Left lung (tissue), 10 donors: ENCODE data around the gene TMEM14C. TPM values are rescaled to one million over a fixed set of nuclear protein-coding genes. Genes with fewer than 3 reads are reported as not detected.
"Not testable (repeated sequence)": the region's sequence is repeated elsewhere in the genome, so short reads cannot be mapped to it uniquely, and the experiment has no call there.

Experiments used
- ATAC-seq: fragments of 200-7000 bp; cut with Tn5 transposase; one replicate; pipeline ENCODE4 v1.9.1; 2020; ENCODE audit warnings: moderate library complexity
- DNase-seq, 4 donors: peaks; one replicate each; pipeline ENCODE4 v3.0.0-alpha.2; 2013 to 2020
- H3K27ac ChIP-seq, 2 donors: fragments of 200-600 bp; sonication (generic) in 1 of 2; one replicate each; pipeline versions ENCODE4 v1.5.0 to v1.8.0; 2020 to 2021
- H3K27me3 ChIP-seq, 2 donors: fragments of 200-600 bp; sonication (generic) in 1 of 2; one replicate each; pipeline versions ENCODE4 v1.5.0 to v1.8.0; 2020 to 2021
- H3K36me3 ChIP-seq, 2 donors: fragments of 200-600 bp; sonication (generic) in 1 of 2; one replicate each; pipeline versions ENCODE4 v1.5.0 to v1.8.0; 2020 to 2021
- H3K4me1 ChIP-seq, 2 donors: fragments of 200-600 bp; one replicate each; pipeline ENCODE4 v1.8.0; 2021
- H3K4me3 ChIP-seq, 2 donors: fragments of 200-600 bp; sonication (generic) in 1 of 2; one replicate each; pipeline versions ENCODE4 v1.5.0 to v1.8.0; 2020 to 2021; ENCODE audit warnings: mild to moderate bottlenecking in 1 of 2
- H3K9me3 ChIP-seq, 2 donors: fragments of 200-600 bp; sonication (generic) in 1 of 2; one replicate each; pipeline versions ENCODE4 v1.5.0 to v1.8.0; 2020 to 2021
- CTCF ChIP-seq, 2 donors: fragments of 200-600 bp; sonication (generic) in 1 of 2; IDR thresholded peaks; one replicate each; pipeline versions ENCODE4 v1.5.0 to v1.8.0; 2021; ENCODE audit warnings: antibody characterized with exemption in 2 of 2
- intact Hi-C, 2 donors: fragments of 100-400 bp; cut with DNase I; formaldehyde crosslinking; loops; one replicate each; pipeline versions ENCODE4 v1.11.2 to v1.14.2; 2022
- polyA plus RNA-seq, 6 donors: library from polyadenylated mRNA; unstranded; fragments of 120-200 nt; gene quantifications; one replicate each; pipeline ENCODE4 v1.2.1, GENCODE V29; 2013; ENCODE audit not compliant: insufficient read length in 6 of 6
- total RNA-seq, 2 donors: library from RNA; stranded (reverse); fragmentation: NEBNext Ultra II Directional; extraction: Animal tissue kit (Norgen Biotek cat#: 25700); gene quantifications; one replicate each; pipeline ENCODE4 v1.2.1, GENCODE V29; 2021
- donor health status: DM: no; HTN: yes; CAD: no.
- donor health status: DM: no; HTN: no; CAD: no.

Gene TMEM14C
- total and polyA plus RNA-seq, 8 donors, result 81.8 to 154 (median 147) TPM

- no peak for ATAC-seq
- no peak overlapping the region for H3K27ac ChIP-seq
- peaks cover 8 to 30% of the 10 kb centered on the region in 2 donors for H3K4me1 ChIP-seq
- intact Hi-C loops, result no loop called here
- DNase-seq, result no peak
- TF ChIP-seq CTCF (IDR thresholded peaks at IDR 0.05), result no peak
- H3K4me3 ChIP-seq, result no peak overlapping the region
- peaks cover 0 to 35% of the 10 kb centered on the region in 2 donors for H3K36me3 ChIP-seq
- no peaks in the 10 kb centered on the region for H3K27me3 ChIP-seq
- H3K9me3 ChIP-seq, result no peaks in the 10 kb centered on the region
Measured at GRCh38 chr6:10749734-10750133, 26.9 kb downstream of the TMEM14C start.

GRCh38 chr6:10750568-10750967 is 27.7 kb downstream of the TMEM14C start:
- intact Hi-C loops, H3K4me3 ChIP-seq, H3K27me3 ChIP-seq, H3K9me3 ChIP-seq, ATAC-seq, DNase-seq, H3K27ac ChIP-seq: not testable (repeated sequence)
- Histone ChIP-seq H3K36me3 (peaks cover 0 to 43% of the 10 kb centered on the region in 2 donors), H3K4me1 (peaks cover 8 to 30% of the 10 kb centered on the region in 2 donors)

GRCh38 chr6:10751757-10752156 is 28.9 kb downstream of the TMEM14C start:
- H3K36me3 ChIP-seq, result peaks cover 0 to 49% of the 10 kb centered on the region in 2 donors

GRCh38 chr6:10756085-10756484 is 33.2 kb downstream of the TMEM14C start:
- ATAC-seq, result no peak
- intact Hi-C loops, result no loop called here
- H3K4me1 ChIP-seq, result peaks cover 0 to 6% of the 10 kb centered on the region in 2 donors

More at GRCh38 chr6:10751757-10752156, 28.9 kb downstream of the TMEM14C start:
- DNase-seq, ATAC-seq, H3K9me3 ChIP-seq, H3K4me3 ChIP-seq, H3K27me3 ChIP-seq, intact Hi-C loops, H3K27ac ChIP-seq: not testable (repeated sequence)
- H3K4me1 ChIP-seq, result peaks cover 8 to 26% of the 10 kb centered on the region in 2 donors

GRCh38 chr6:10759312-10759839 is 36.5 kb downstream of the TMEM14C start:
- peak; percentile 16 to 31 for TF ChIP-seq CTCF (IDR thresholded peaks at IDR 0.05)
- peak in 1 of 4 donors; percentile 8 for DNase-seq
- Histone ChIP-seq H3K9me3 (no peaks in the 10 kb centered on the region), H3K27me3 (no peaks in the 10 kb centered on the region), H3K4me3 (no peak overlapping the region), H3K27ac (peak overlapping the region in 1 of 2 donors; percentile 35), H3K4me1 (peaks cover 0 to 6% of the 10 kb centered on the region in 2 donors), H3K36me3 (peaks cover 0 to 43% of the 10 kb centered on the region in 2 donors)
- intact Hi-C loops, result no loop called here
- ATAC-seq, result peak; percentile 64

More at GRCh38 chr6:10756085-10756484, 33.2 kb downstream of the TMEM14C start:
- Histone ChIP-seq H3K27ac (no peak overlapping the region), H3K9me3 (no peaks in the 10 kb centered on the region), H3K36me3 (peaks cover 0 to 70% of the 10 kb centered on the region in 2 donors), H3K27me3 (no peaks in the 10 kb centered on the region), H3K4me3 (no peak overlapping the region)
- no peak for DNase-seq
- TF ChIP-seq CTCF (IDR thresholded peaks at IDR 0.05), result no peak

- peak; percentile 81 for ATAC-seq
- Histone ChIP-seq H3K27me3 (no peaks in the 10 kb centered on the region), H3K36me3 (peaks cover 0 to 38% of the 10 kb centered on the region in 2 donors), H3K4me3 (no peak overlapping the region), H3K27ac (peak overlapping the region in 1 of 2 donors; percentile 35), H3K4me1 (peaks cover 0 to 6% of the 10 kb centered on the region in 2 donors), H3K9me3 (no peaks in the 10 kb centered on the region)
- DNase-seq, result peak in 1 of 4 donors; percentile 34
- intact Hi-C loops, result no loop called here
- TF ChIP-seq CTCF (IDR thresholded peaks at IDR 0.05), result no peak
Measured at GRCh38 chr6:10759884-10760329, 37.0 kb downstream of the TMEM14C start.
